NCI-H345 (cell line): ENCODE results near the gene STAT5B.

ENCODE experiments used
- DNase-seq: peaks from one replicate; lab custom pipeline; 2025; lab: John Stamatoyannopoulos, UW

The STAT5B gene

GRCh38 chr17:42284566-42284965, 8.4 kb upstream of the STAT5B start:
- no peak for DNase-seq

GRCh38 chr17:42284024-42284369, 7.8 kb upstream of the STAT5B start:
- no peak for DNase-seq

GRCh38 chr17:42283241-42284023, 7.2 kb upstream of the STAT5B start:
- no peak for DNase-seq

- no peak for DNase-seq
These were observed 6.4 kb upstream of the STAT5B start for GRCh38 chr17:42282478-42283080.

GRCh38 chr17:42281571-42282096, 5.4 kb upstream of the STAT5B start:
- peak; percentile 86 for DNase-seq

- DNase-seq, result no peak
These were observed 3.8 kb upstream of the STAT5B start for GRCh38 chr17:42279776-42280630.

- DNase-seq, result no peak
These were observed 1.1 kb upstream of the STAT5B start for GRCh38 chr17:42277342-42277712.

- DNase-seq, result peak; percentile 31
These were observed 584 bp upstream of the STAT5B start for GRCh38 chr17:42276609-42277341.

GRCh38 chr17:42275527-42276358, 448 bp downstream of the STAT5B start:
- peak; percentile 57 for DNase-seq

- no peak for DNase-seq
These were observed 1.2 kb downstream of the STAT5B start for GRCh38 chr17:42274812-42275526.

GRCh38 chr17:42274253-42274542, 2.0 kb downstream of the STAT5B start:
- DNase-seq, result no peak

GRCh38 chr17:42273474-42274252, 2.5 kb downstream of the STAT5B start:
- DNase-seq, result no peak

GRCh38 chr17:42272162-42272907, 3.9 kb downstream of the STAT5B start:
- no peak for DNase-seq

- DNase-seq, result no peak
These were observed 4.5 kb downstream of the STAT5B start for GRCh38 chr17:42271779-42272035.

- DNase-seq, result no peak
These were observed 5.0 kb downstream of the STAT5B start for GRCh38 chr17:42271006-42271778.

- no peak for DNase-seq
These were observed 5.6 kb downstream of the STAT5B start for GRCh38 chr17:42270596-42270995.

GRCh38 chr17:42270170-42270535, 6.0 kb downstream of the STAT5B start:
- no peak for DNase-seq

GRCh38 chr17:42268236-42268635, 8.0 kb downstream of the STAT5B start:
- DNase-seq, result no peak
